Measurements from ENCODE around the gene MAP3K1. TPM values are rescaled to one million over a fixed set of nuclear protein-coding genes. Genes with fewer than 3 reads are reported as not detected.

The MAP3K1 gene
- total and polyA plus RNA-seq, 2 experiments from 2014 or later, result 9.5 to 14.4 TPM

- H3K4me3 ChIP-seq, result no peak overlapping the region
Observed at GRCh38 chr5:56900395-56900794, 85.0 kb downstream of the MAP3K1 start.

More at GRCh38 chr5:56900395-56900794, 85.0 kb downstream of the MAP3K1 start:
- DNase-seq (ENCODE audit: low spot score), result no peak
- Histone ChIP-seq H3K27ac (ENCODE audit: low read depth) (no peak overlapping the region), H3K27me3 (ENCODE audit: insufficient read depth) (no peaks in the 10 kb centered on the region), H2AFZ (0 out of 2 replicates have a peak overlapping the region, but pooled peaks have one; percentile 2), H3K9me2 (ENCODE audit: insufficient read depth) (0 out of 2 replicates have a peak, but pooled peaks cover 3% of the 10 kb centered on the region), H3K36me3 (ENCODE audit: insufficient read depth) (no peaks in the 10 kb centered on the region), H3K79me2 (replicated peaks; ENCODE audit: insufficient read depth) (no peaks in the 10 kb centered on the region), H3K4me2 (no peak overlapping the region), H4K20me1 (replicated peaks; ENCODE audit: insufficient read depth) (no peaks in the 10 kb centered on the region), H3K4me1 (ENCODE audit: insufficient read depth) (no peaks in the 10 kb centered on the region), H3F3A (replicated peaks; ENCODE audit: low read depth) (no peaks in the 10 kb centered on the region)
- 0 out of 3 replicates have a peak, but pooled peaks cover 3% of the 10 kb centered on the region for H3K36me3 Mint-ChIP-seq (ENCODE audit: low read depth)
- TF ChIP-seq, protein P1, sequence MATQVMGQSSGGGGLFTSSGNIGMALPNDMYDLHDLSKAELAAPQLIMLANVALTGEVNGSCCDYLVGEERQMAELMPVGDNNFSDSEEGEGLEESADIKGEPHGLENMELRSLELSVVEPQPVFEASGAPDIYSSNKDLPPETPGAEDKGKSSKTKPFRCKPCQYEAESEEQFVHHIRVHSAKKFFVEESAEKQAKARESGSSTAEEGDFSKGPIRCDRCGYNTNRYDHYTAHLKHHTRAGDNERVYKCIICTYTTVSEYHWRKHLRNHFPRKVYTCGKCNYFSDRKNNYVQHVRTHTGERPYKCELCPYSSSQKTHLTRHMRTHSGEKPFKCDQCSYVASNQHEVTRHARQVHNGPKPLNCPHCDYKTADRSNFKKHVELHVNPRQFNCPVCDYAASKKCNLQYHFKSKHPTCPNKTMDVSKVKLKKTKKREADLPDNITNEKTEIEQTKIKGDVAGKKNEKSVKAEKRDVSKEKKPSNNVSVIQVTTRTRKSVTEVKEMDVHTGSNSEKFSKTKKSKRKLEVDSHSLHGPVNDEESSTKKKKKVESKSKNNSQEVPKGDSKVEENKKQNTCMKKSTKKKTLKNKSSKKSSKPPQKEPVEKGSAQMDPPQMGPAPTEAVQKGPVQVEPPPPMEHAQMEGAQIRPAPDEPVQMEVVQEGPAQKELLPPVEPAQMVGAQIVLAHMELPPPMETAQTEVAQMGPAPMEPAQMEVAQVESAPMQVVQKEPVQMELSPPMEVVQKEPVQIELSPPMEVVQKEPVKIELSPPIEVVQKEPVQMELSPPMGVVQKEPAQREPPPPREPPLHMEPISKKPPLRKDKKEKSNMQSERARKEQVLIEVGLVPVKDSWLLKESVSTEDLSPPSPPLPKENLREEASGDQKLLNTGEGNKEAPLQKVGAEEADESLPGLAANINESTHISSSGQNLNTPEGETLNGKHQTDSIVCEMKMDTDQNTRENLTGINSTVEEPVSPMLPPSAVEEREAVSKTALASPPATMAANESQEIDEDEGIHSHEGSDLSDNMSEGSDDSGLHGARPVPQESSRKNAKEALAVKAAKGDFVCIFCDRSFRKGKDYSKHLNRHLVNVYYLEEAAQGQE (IDR thresholded peaks at IDR 0.05; ENCODE audit: unreplicated experiment), result no peak
- TF ChIP-seq STAT1 (IDR thresholded peaks at IDR 0.05; ENCODE audit: unreplicated experiment) (no peak), ZNF331 (CRISPR knock-in tag; IDR thresholded peaks at IDR 0.05; ENCODE audit: low read depth) (no peak), JUNB (IDR thresholded peaks at IDR 0.05; ENCODE audit: unreplicated experiment) (no peak), NANOG (IDR thresholded peaks at IDR 0.05; ENCODE audit: borderline replicate concordance) (no peak), CTCF (conservative IDR thresholded peaks at IDR 0.05; ENCODE audit: low read depth in 2 of 2) (no peak), POLR2AphosphoS5 (IDR thresholded peaks at IDR 0.05; ENCODE audit: low read depth) (no peak), EZH2phosphoT487 (IDR thresholded peaks at IDR 0.05; ENCODE audit: unreplicated experiment) (no peak), CREB1 (CRISPR knock-in tag; IDR thresholded peaks at IDR 0.05; ENCODE audit: low read depth) (no peak), ZNF462 (CRISPR knock-in tag; IDR thresholded peaks at IDR 0.05) (no peak), ZNF114 (CRISPR knock-in tag; IDR thresholded peaks at IDR 0.05) (no peak), EZH2 (IDR thresholded peaks at IDR 0.05; ENCODE audit: low read depth, unreplicated experiment) (no peak)
- TF ChIP-seq, protein P2, sequence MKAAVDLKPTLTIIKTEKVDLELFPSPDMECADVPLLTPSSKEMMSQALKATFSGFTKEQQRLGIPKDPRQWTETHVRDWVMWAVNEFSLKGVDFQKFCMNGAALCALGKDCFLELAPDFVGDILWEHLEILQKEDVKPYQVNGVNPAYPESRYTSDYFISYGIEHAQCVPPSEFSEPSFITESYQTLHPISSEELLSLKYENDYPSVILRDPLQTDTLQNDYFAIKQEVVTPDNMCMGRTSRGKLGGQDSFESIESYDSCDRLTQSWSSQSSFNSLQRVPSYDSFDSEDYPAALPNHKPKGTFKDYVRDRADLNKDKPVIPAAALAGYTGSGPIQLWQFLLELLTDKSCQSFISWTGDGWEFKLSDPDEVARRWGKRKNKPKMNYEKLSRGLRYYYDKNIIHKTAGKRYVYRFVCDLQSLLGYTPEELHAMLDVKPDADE (IDR thresholded peaks at IDR 0.05), result no peak
- no peak for ATAC-seq
- H3K4me3 Mint-ChIP-seq, result no peak overlapping the region
- H3K27ac Mint-ChIP-seq, result no peak overlapping the region
- H3K4me1 Mint-ChIP-seq, result no peaks in the 10 kb centered on the region
- H3K9me3 Mint-ChIP-seq, result no peaks in the 10 kb centered on the region
- no peaks in the 10 kb centered on the region for H3K27me3 Mint-ChIP-seq (ENCODE audit: insufficient read depth, low read depth, poor library complexity)

Data from GM23338 (cell line).